Measurements from ENCODE around the gene DNAJC13. TPM values are rescaled to one million over a fixed set of nuclear protein-coding genes. Genes with fewer than 3 reads are reported as not detected.
"Not testable (repeated sequence)": the region's sequence is repeated elsewhere in the genome, so short reads cannot be mapped to it uniquely, and the experiment has no call there.

The DNAJC13 gene
- total RNA-seq, 1 donor from 2014 or later: 63.0 TPM

DNA sequence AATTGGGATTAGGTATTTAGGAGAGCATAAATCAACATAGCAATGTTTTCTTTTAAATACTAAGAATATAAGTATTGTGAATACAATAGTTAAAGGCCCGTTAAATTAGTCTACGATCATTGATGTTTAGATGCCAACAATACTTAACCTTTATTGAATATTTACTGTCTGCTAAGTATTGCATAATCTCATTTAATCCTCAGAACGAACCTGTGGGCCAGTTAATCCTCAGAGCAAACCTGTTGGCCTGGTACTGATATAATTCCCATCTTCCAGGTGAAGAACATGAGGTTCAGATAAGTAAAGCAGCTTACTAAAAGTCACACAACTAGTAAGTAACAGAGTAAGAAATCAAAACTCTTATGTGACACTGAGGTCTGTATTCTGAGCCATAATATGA is 122.4 kb downstream of the DNAJC13 start:
- DNase-seq (ENCODE audit: low read depth, low spot score): no peak

DNA sequence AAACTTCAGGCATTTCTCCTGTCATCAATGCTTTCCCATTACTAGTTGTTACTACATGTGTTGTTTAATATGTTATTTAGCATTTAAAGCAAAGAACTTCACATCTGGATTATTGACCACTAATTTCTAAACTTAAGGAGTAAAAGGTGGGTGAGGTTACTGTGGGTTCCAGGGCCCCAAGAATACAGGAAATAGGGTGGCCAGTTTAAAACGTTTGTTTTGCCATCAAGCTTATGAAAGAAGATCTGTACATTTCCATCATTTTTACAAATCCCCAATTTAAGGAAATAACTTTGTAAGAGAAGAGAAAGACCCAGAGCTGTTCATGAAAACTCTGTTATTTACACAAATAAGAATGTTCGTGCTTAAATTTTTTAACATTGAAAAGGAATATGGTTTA is 125.3 kb downstream of the DNAJC13 start:
- no peak for DNase-seq (ENCODE audit: low read depth, low spot score)

DNA sequence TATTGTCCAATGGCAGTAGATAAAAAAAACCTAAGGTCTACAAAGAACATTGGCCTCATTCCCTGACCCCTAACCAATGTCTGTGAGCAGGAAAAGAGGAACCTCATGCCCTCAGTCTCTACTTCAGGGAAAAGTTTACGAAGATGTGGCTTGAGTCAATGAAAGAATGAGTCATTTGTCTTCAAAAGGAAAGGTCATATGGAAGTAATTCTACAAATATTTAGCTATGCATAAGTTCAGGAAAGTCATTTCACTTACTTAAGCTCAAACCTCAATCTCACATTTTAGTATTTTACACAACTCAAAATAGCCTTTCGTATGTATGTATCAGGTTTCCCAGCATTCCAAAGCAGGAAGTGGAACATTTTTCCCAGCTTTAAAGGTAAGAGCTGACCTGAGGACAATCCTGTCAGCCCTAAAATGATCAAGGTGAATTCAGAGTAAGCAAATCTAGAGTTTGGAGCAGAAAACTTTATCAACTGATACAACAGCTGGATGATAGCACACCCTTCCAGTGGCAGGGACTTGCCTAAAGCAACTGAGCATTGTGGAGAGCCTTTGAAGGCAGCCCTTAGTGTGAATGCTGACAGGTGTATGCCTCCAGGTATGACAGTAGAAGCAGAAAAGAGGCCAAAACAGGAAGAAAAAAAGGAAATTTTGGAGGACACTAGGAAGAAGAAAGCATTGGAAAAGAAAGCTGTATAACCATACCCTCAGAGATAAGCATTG is 125.9 kb downstream of the DNAJC13 start:
- DNase-seq (ENCODE audit: low read depth, low spot score): peak; percentile 39

DNA sequence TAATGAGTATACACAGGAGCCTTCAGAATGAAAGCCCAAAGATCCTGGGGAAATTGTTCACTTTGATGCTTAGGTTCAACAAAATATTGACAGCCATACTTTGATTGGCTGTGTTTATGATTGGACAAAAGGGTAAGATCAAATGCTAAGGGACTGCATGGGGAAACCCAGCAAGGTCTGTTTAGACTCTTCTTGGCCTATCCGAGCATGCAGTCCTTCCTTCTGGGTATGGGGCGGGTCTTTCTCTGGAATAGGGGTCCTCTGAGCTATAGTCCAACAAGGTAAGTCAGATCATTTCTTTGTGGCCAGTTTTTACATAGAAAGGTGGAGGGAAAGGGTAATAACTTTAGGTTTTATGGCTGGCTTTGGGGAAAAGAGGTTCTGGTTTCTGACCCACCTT is 126.8 kb downstream of the DNAJC13 start:
- no peak for DNase-seq (ENCODE audit: low read depth, low spot score)

DNA sequence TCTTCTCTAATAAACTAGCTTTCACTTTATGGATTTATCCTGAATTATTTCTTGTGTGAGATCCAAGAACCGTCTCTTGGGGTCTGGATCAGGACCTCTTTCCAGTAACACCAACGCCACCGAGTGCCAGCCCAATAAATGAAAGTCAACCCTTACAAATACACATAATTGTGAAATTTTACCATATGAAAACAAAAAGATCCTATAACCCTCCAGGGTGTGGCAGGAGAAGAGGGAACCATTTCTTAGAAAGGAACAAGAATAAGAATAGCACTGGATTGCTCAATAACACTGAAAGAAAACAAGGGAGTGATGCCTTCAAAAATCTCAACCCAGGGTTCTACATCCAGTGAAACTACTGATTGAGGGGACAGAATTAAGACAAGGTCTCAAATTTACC is 128.2 kb downstream of the DNAJC13 start:
- no peak for DNase-seq (ENCODE audit: low read depth, low spot score)

DNA sequence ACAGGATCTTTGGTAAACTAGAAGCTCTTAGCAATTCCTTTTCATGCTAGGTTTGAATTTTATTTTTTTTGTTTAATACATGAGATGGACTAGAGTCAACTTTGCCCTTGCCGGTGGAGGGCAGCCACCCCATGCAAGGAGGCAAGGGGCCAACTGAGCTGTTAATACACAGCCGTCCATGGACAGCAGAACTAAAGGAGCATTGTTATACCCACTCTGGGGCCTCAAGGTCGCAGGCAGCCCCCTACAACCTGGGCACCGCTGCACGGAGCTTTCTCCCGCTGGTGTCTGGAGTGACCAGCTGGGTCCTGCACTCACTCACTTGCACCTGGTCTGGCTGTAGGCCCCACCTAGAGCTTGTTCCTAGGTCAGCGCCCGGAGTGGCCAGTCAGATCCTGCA is 131.9 kb downstream of the DNAJC13 start:
- no peak for DNase-seq (ENCODE audit: low read depth, low spot score)

DNA sequence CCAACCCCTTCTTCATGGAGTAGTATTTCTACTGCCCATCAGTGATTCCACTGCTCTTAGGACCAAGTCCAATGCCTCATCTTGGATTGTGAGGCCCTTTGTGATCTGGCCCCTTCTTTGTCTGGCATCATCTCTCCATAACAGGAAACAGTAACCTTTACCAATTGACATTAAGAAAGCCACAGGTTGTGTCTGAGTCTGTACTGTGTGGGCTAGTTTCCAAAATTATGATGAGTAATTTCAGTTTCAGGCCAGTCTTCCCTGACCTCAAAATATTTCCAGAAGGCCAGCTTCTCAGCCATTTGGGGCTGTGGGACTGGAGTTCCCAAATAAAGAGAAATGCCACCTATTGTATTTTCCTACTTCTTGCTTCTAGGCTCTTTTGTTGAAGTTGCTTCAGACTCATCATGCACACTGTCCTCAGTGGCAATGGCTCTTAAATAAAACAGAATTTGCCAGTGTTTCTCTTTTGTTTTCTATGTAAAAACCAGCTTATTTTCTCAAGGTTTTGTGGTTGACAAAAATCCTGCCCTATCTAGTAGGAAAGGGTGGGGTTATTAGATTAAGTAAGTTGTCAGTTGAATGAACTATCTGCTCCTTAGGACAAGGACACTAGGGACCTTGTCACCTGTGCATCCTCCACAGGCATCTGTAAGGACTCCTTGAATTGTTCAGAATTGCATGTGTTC is 132.7 kb downstream of the DNAJC13 start:
- no peak for DNase-seq (ENCODE audit: low read depth, low spot score)

DNA sequence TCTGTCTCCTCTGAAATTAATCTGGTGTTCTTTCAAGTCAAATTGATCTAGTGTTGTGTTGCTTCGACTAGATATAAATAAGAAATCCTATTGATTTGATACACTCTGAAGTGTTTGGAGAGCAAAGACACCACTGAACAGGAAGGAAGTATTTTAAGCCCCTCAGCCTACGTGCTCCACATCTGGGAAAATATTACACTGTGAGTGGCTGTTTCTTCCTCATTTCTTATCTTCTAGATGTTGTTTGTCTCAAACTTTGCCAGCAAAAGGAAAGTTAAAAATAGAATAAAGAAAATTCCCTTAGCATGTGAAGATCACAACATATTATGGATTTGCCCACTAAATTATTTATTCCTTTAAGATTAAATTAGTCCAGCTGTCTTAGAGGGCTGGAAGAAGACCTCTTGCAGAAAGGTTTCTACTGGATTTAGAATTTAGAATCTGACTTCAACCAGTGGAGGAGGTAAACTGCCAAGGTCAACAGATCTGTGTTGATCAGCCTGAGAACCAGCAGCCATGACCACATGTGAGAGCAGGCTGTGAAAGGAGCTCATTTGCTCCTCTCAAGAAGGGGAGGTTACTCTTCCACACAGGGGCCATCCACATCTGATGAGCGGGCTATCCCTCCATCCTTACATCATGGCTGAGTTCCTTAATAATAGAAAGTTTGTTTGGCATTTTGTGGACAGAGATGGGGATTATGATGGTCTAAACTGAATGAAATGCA is 133.4 kb downstream of the DNAJC13 start:
- no peak for DNase-seq (ENCODE audit: low read depth, low spot score)

DNA sequence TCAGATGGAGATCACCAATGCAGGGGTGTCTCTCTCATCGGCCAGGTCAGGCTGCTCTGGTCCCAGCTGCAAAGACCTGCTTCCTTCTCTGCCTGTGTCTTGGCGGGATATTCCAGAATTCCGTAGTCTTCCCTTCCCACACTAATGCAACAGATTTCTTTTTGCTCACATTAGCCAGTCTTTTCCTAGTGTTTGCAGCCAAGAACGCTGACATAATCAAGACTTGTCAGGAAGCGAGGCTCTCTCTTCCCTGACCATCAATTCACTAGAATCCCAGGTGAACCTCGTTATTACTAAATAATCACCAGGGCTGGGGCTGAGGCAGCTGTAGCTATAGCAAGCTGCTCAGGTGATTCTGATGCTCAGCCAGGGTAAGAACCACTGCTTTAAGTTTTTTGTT is 136.5 kb downstream of the DNAJC13 start:
- no peak for DNase-seq (ENCODE audit: low read depth, low spot score)

DNA sequence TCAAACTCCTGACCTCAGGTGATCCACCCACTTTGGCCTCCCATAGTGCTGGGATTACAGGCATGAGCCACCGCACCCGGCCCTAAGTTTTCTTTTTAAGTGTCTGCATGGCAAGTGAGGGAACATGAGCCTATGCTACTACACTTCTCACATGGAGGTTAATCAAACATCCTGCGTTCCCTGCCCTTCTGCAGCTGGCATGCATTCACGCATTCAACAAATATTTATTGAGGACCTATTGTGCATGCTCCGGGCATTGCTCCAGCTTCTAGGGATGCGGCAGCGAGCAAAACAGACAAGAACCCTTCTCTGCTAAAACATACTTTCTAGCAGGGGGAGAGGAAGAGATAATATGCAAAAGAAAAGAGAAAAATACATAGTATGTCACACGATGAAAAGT is 137.1 kb downstream of the DNAJC13 start:
- no peak for DNase-seq (ENCODE audit: low read depth, low spot score)

DNA sequence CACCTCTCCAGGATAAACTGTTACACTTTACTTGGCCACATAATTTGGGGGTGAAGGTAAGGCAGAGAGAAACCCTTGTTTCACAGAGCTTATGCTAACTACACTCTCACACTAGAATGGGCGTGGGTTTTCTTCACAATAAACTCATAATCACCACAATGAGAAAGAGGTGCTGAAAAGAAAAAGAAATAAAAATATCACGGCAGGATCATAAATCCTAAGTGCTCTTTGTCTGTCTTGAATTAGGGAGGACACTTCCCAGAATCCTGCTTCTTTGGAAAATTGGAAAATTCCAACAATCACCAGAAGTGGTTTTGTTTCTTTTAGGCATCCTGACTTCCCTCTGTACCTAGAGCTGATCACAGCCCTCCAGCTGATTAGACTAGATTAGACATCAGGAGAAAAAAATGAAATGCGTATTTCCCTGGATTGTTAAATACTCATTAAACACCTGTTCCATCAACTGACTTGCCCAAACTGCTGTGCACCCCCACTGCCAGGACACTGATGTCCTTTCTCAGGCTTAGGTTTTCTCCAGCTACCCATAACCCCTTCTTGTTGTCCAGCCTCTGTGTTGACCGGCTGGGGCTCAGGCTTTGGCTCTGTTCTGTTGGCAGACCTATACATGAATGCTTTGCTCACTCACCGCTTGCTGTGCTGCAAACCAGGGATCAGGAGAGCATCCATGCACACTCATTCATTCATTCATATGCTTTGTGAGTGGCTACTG is 138.2 kb downstream of the DNAJC13 start:
- no peak for DNase-seq (ENCODE audit: low read depth, low spot score)

DNA sequence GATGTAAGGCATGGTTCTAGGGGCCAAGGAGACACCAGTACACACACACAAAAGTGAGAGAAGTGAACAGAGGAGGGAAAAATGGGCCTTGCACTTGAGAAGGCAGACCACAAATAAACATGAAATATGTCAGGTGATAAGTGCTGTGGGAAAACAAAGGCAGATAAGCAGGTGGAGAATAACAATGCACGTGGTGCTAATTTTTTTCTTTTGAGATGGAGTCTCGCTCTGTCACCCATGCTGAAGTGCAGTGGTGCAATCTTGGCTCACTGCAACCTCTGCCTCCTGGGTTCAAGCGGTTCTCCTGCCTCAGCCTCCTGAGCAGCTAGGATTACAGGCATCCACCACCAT is 138.7 kb downstream of the DNAJC13 start:
- not testable (repeated sequence) for DNase-seq (ENCODE audit: low read depth, low spot score)

DNA sequence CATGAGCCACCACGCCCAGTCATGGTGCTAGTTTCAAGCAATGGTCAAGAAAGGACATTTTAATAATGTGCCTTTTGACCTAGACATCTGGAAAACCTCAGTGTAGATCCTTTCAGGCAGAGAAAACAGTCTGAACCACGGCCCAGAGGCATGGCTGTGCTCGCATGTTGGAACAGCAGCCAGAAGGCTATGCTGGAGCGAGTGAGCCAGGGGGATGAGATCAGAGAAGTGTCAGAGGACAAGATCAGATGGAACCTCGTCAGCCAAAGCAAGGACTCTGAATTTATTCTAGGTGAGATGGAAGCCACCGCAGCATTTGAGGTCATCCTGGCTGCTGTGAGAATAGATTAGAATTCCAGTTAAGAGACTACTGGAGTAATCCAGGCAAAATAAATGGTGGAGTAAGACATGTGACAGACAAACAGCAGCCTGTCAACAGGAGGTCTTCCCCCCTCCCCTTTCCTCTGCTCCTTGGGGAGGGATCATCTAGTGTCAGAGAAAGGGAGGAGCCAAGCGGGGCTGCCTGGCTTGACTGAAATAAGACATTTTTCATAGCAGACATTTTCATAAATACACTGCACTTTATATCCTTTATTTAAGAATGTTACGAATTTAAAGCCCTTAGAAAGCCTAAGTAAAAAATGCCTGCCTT is 139.3 kb downstream of the DNAJC13 start:
- no peak for DNase-seq (ENCODE audit: low read depth, low spot score)

DNA sequence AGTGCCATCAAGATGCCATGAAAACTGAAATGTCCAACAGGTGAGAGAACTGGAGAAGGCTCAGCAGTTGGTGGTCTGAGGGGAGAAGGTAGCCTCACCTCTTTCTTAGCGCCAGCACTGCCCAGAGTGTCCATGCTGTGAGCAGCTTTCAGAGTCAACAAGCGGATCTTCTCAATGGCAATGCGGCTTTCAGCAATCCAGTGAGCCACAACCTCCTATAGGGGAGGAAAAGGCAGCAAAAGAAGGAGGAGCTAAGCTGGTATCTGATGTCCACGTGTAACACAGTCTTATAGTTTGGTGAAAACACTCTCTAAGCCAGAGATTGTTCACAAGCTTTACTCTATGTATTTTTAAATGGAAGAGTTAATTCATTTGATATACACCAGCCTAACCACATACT is 143.7 kb downstream of the DNAJC13 start:
- no peak for DNase-seq (ENCODE audit: low read depth, low spot score)

DNA sequence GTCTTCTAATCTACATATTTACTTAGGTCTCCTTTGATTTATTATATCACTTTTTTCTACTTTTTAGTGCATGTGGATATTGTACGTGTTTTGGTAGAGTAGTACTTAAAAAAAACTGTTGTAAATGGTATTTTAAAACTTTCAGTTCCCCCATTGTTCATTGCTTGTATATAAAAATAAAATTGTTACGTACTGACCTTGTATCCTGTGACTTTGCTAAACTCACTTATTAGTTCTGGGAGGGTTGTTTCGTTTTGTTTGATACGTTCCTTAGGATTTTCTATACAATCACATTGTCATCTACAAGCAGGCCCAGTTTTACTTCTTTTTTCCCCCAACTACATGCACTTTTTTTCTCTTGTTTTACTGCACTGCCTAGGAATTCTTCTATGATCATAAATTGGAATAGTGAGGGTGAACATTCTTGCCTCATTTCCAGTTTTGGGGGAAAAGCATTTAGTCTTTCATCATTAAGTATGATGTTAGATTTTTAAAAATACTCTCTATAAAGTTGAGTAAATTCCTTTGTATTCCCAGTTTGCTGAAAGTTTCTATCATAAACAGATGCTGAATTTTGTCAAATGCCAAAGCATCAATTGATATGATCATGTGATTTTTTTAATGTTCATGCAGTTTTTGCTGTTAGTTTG is 146.2 kb downstream of the DNAJC13 start:
- no peak for DNase-seq (ENCODE audit: low read depth, low spot score)

DNA sequence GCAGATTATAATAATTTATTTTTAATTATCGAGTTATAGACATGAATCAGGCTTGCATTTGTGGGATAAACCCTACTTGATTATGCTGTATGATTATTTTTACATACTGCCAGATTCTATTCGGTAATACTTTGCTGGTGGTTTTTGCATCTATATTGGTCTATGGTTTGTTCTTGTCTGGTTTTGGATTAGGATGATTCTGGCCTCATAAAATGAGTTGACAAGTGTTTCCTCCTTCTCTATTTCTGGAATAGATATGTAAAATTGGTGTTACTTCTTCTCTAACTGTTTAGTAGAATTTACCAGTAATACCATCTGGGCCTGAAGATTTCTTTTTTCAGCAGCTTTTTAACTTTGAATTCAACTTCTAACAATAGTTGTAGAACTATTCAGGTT is 146.8 kb downstream of the DNAJC13 start:
- DNase-seq (ENCODE audit: low read depth, low spot score): no peak

DNA sequence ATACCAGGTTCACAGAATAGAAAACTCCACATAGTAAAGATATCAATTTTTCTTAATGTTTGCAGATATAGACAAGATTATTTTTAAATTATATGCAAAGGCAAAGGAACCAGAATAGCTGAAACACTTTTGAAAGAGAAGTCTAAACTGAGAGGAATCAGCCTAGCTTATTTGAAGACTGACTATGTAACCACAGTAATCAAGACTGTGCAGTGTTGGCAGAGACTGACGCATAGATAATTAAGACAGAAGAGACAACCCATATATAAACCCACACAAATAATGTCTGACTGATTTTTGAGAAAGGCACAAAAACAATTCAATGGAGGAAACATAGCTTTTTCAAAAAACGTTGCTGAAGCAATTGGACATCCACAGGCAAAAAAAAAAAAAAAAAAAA is 151.1 kb downstream of the DNAJC13 start:
- no peak for DNase-seq (ENCODE audit: low read depth, low spot score)

DNA sequence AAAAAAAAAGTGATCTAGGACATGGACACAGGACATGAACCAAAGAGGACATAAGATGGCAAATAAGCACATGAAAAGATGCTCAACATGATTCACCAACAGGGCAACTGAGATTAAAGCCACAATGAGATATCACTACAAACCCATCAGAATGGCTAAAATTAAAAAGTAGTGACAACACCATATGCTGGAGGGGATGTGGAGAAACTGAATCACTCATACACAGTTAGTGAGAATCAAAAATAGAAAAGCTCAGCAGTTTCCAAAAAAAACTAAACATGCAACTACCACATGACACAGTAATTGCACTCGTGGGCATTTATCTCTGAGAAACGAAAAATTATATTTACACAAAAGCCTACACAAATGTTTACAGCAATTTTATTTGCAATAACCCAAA is 151.9 kb downstream of the DNAJC13 start:
- DNase-seq (ENCODE audit: low read depth, low spot score): no peak

DNA sequence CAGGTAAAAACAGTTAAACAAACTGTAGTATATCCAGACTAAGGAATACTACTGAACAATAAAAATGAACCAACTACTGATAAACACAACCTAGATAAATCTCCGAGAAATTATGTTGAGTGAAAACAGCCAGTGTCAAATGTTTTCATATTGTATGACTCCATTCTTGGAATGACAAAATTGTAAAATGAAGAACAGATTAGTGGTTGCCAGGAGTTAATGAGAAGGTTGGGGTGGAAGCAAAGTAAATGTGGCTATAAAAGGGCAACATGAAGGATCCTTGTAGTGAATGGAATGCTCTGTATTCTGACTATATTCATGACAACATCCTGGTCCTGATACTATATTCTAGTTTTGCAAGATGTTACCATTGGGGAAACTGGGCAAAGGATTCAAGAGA is 152.3 kb downstream of the DNAJC13 start:
- DNase-seq (ENCODE audit: low read depth, low spot score): no peak

DNA sequence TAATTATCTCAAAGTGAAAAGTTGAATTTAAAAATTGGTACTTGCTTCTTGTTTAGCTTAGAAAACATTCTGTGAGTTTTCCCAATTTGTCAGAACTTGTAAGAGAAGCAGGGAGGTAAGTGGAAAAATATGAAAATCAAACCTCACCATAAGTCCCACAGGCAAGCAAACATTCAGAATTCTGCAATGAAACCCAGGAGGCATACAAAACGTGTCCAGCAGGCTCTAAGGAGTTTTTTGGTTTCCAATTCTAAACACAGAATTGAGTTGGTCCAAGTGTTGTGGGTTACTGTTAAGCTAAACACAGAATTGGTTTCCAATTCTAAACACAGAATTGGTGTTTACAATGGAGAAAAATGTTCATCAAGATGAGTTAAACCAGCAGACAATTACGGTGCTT is 152.7 kb downstream of the DNAJC13 start:
- no peak for DNase-seq (ENCODE audit: low read depth, low spot score)

DNA sequence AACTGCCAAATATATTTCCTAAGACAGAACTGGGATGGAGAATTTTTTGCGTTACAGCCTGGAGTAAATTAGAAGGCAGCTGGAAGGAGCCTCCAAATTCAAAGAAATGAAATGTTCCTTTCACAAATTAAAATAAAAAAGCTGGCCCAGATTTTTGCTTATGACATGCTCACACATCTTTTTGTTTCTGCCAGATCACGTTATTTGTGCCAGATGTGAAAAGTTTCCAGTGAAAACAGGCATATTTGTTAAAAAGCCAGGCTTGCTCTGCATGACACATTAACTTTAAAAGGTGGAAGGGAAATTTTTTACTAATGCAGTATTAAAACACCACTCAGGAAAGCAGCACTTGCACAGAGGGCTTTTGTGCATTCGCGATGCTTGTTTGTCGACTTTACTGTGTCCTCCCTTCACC is 156.5 kb downstream of the DNAJC13 start:
- no peak for DNase-seq (ENCODE audit: low read depth, low spot score)

All from pulmonary artery endothelial cell (primary cell).